HUES48 (cell line): ENCODE results near the gene PRKG1.

Experiments
- H3K27ac ChIP-seq: one replicate; pipeline ENCODE4 v1.7.0; 2013; ENCODE audit warnings: low read depth, low read length, inconsistent platforms
- H3K27me3 ChIP-seq: 2 replicates; pipeline ENCODE4 v1.6.1; 2013; ENCODE audit warnings: mild to moderate bottlenecking, low read length; ENCODE audit not compliant: control insufficient read depth, insufficient read depth
- H3K36me3 ChIP-seq: 2 replicates; pipeline ENCODE4 v1.6.1; 2013; ENCODE audit warnings: low read length; ENCODE audit not compliant: control insufficient read depth, insufficient read depth
- H3K4me1 ChIP-seq: 2 replicates; pipeline ENCODE4 v1.6.1; 2013; ENCODE audit warnings: mild to moderate bottlenecking, low read length; ENCODE audit not compliant: control insufficient read depth, insufficient read depth
- H3K4me3 ChIP-seq: 2 replicates; pipeline ENCODE4 v1.5.1; 2013; ENCODE audit warnings: mild to moderate bottlenecking, low read depth, low read length
- H3K9ac ChIP-seq: 2 replicates; pipeline ENCODE4 v1.6.1; 2013; ENCODE audit warnings: mild to moderate bottlenecking, low read depth, low read length, moderate library complexity
- H3K9me3 ChIP-seq: 2 replicates; pipeline ENCODE4 v1.6.1; 2013; ENCODE audit warnings: low read length; ENCODE audit not compliant: control insufficient read depth, insufficient read depth

Gene PRKG1

GRCh38 chr10:51972733-51973346 is 898.6 kb downstream of the PRKG1 start:
- H3K36me3 ChIP-seq: no peaks in the 10 kb centered on the region
- H3K27me3 ChIP-seq: no peaks in the 10 kb centered on the region
- no peak overlapping the region for H3K4me3 ChIP-seq
- no peak overlapping the region for H3K27ac ChIP-seq
- H3K9me3 ChIP-seq: no peaks in the 10 kb centered on the region
- no peaks in the 10 kb centered on the region for H3K4me1 ChIP-seq
- no peak overlapping the region for H3K9ac ChIP-seq

DNA sequence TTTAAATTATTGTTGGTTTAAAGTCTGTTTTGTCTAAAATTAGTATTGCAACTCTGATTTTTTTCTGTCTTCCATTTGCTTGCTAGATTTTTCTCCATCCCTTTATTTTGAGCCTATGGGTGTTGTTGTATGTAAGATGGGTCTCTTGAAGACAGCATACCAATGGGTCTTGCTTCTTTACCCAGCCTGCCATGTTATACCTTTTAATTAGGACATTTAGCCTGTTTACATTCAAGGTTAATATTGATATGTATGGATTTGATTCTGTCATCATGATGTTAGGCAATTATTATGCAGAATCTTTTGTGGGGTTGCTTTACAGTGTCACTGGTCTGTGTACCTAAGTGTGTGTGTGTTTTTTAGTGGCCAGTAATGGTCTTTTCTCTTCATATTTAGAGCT is 906.5 kb downstream of the PRKG1 start:
- Histone ChIP-seq H3K4me1 (no peaks in the 10 kb centered on the region), H3K36me3 (no peaks in the 10 kb centered on the region), H3K4me3 (no peak overlapping the region), H3K9ac (no peak overlapping the region), H3K9me3 (no peaks in the 10 kb centered on the region), H3K27me3 (no peaks in the 10 kb centered on the region), H3K27ac (no peak overlapping the region)

DNA sequence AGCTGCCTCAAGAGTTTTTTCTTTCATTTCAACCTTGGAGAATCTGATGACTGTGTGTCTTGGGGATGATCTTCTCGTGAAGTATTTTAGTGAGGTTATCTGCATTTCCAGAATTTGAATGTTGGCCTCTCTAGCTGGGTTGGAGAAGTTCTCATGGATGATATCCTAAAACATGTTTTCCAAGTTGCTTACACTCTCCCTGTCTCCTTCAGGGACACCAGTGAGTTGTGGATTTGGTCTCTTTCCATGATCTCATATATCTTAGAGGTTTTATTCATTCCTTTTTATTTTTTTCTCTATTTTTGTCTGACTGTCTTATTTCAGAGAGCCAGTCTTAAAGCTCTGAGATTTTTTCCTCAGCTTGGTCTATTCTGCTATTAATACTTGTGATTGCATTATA is 907.4 kb downstream of the PRKG1 start:
- Histone ChIP-seq H3K4me3 (no peak overlapping the region), H3K9me3 (no peaks in the 10 kb centered on the region), H3K4me1 (no peaks in the 10 kb centered on the region), H3K27me3 (no peaks in the 10 kb centered on the region), H3K27ac (no peak overlapping the region), H3K9ac (no peak overlapping the region), H3K36me3 (no peaks in the 10 kb centered on the region)

GRCh38 chr10:51983481-51983880 is 909.2 kb downstream of the PRKG1 start:
- Histone ChIP-seq H3K9me3 (no peaks in the 10 kb centered on the region), H3K27ac (no peak overlapping the region), H3K4me3 (no peak overlapping the region), H3K9ac (no peak overlapping the region), H3K27me3 (no peaks in the 10 kb centered on the region), H3K36me3 (no peaks in the 10 kb centered on the region), H3K4me1 (no peaks in the 10 kb centered on the region)

GRCh38 chr10:51985336-51985735 is 911.0 kb downstream of the PRKG1 start:
- H3K9ac ChIP-seq: no peak overlapping the region
- H3K9me3 ChIP-seq: no peaks in the 10 kb centered on the region
- no peak overlapping the region for H3K4me3 ChIP-seq
- H3K4me1 ChIP-seq: no peaks in the 10 kb centered on the region
- H3K36me3 ChIP-seq: no peaks in the 10 kb centered on the region
- H3K27ac ChIP-seq: no peak overlapping the region
- no peaks in the 10 kb centered on the region for H3K27me3 ChIP-seq

GRCh38 chr10:51986516-51986915 is 912.2 kb downstream of the PRKG1 start:
- H3K36me3 ChIP-seq: no peaks in the 10 kb centered on the region
- no peak overlapping the region for H3K4me3 ChIP-seq
- H3K27me3 ChIP-seq: no peaks in the 10 kb centered on the region
- no peak overlapping the region for H3K9ac ChIP-seq
- no peak overlapping the region for H3K27ac ChIP-seq
- H3K4me1 ChIP-seq: no peaks in the 10 kb centered on the region
- H3K9me3 ChIP-seq: no peaks in the 10 kb centered on the region

- Histone ChIP-seq H3K9me3 (no peaks in the 10 kb centered on the region), H3K27ac (no peak overlapping the region), H3K27me3 (no peaks in the 10 kb centered on the region), H3K4me1 (peaks cover 2% of the 10 kb centered on the region; the same call in 1 of the 2 replicates), H3K36me3 (no peaks in the 10 kb centered on the region), H3K4me3 (no peak overlapping the region), H3K9ac (no peak overlapping the region)
Measured at GRCh38 chr10:51993475-51993874, 919.2 kb downstream of the PRKG1 start.

- Histone ChIP-seq H3K36me3 (no peaks in the 10 kb centered on the region), H3K9me3 (no peaks in the 10 kb centered on the region), H3K4me1 (no peaks in the 10 kb centered on the region), H3K27ac (no peak overlapping the region), H3K27me3 (no peaks in the 10 kb centered on the region), H3K4me3 (no peak overlapping the region), H3K9ac (no peak overlapping the region)
Measured at GRCh38 chr10:51999096-51999495, 924.8 kb downstream of the PRKG1 start.

GRCh38 chr10:52004342-52004949 is 930.2 kb downstream of the PRKG1 start:
- Histone ChIP-seq H3K36me3 (no peaks in the 10 kb centered on the region), H3K27me3 (no peaks in the 10 kb centered on the region), H3K27ac (no peak overlapping the region), H3K9me3 (0 out of 2 replicates have a peak, but pooled peaks cover 2% of the 10 kb centered on the region), H3K4me3 (no peak overlapping the region), H3K4me1 (no peaks in the 10 kb centered on the region; the same call in 1 of the 2 replicates), H3K9ac (no peak overlapping the region)

DNA sequence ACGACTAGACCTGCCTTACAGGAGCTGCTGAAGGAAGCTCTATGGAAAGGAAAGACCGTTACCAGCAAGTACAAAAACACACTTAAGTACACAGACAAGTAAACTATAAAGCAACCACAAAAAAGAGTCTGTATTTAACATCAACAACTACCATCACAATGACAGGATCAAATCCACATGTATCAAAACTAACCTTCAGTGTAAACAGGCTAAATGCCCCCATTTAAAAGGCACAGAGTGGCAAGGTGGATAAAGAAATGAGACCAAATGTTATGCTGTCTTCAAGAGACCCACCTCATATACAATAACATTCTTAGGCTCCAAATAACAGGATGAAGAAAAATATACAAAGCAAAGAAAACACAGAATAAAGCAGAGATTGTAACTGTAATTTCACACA is 932.8 kb downstream of the PRKG1 start:
- Histone ChIP-seq H3K36me3 (no peaks in the 10 kb centered on the region), H3K9me3 (peaks cover 10% of the 10 kb centered on the region), H3K27me3 (no peaks in the 10 kb centered on the region), H3K4me3 (no peak overlapping the region), H3K4me1 (no peaks in the 10 kb centered on the region; the same call in 1 of the 2 replicates), H3K27ac (no peak overlapping the region), H3K9ac (no peak overlapping the region)

DNA sequence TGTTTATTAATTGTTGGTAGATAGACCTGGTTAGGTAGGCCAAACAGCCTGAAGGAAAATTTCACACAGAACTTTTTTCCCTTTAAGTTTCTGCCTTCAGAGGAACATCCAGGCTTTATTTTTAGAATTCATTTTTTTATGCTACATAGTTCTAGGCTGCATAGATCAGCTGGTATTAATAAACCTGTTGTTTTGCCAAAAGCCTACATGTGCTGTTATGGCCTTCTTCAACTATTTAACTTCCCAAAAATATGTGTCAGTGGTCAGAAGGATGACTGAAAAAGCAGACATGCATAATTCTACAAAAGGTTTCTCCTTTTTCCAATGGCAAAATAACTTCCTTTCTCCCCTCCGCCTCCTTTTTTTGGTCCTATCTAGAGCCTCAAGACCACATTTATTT is 936.8 kb downstream of the PRKG1 start:
- Histone ChIP-seq H3K4me3 (no peak overlapping the region), H3K9me3 (peaks cover 28% of the 10 kb centered on the region), H3K36me3 (no peaks in the 10 kb centered on the region), H3K27ac (no peak overlapping the region), H3K9ac (no peak overlapping the region), H3K4me1 (no peaks in the 10 kb centered on the region), H3K27me3 (no peaks in the 10 kb centered on the region)
